Lower leg skin (tissue), 3 donors: ENCODE data around the gene SMCO4.

Source experiments
- POLR2A ChIP-seq, 2 donors: fragments of 450-650 bp; IDR thresholded peaks; one replicate each; pipeline ENCODE4 v1.6.1; 2016 to 2017; ENCODE audit warnings: antibody characterized with exemption in 2 of 2, mild to moderate bottlenecking in 1 of 2, moderate library complexity in 1 of 2
- TF ChIP-seq, protein P1 (sequence below), 3 donors: fragments of 450-650 bp; IDR thresholded peaks; one replicate each; pipeline ENCODE4 v1.5.1; 2016; ENCODE audit warnings: antibody characterized with exemption in 3 of 3, mild to moderate bottlenecking in 3 of 3, moderate library complexity in 2 of 3

DNA sequence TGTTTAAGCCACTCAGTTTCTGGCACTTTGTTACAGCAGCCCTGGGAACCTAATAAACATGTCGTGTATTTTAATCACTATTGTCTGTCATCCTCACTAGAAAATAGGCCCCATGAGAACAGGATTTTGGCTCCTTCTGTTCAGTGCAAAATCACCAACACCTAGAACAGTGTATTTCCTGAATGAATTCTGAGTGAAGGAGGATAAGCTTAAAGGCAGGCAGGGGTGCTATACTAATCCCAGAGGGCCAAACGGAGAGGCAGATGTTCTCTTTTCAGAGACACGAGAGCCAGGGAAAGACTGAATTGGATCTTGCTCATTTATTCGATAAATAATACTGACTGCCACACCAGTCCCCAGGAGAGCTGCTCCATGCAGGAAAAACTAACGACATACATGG, 10.4 kb downstream of the SMCO4 start:
- TF ChIP-seq POLR2A (IDR thresholded peaks at IDR 0.05) = no peak
- TF ChIP-seq, protein P1, sequence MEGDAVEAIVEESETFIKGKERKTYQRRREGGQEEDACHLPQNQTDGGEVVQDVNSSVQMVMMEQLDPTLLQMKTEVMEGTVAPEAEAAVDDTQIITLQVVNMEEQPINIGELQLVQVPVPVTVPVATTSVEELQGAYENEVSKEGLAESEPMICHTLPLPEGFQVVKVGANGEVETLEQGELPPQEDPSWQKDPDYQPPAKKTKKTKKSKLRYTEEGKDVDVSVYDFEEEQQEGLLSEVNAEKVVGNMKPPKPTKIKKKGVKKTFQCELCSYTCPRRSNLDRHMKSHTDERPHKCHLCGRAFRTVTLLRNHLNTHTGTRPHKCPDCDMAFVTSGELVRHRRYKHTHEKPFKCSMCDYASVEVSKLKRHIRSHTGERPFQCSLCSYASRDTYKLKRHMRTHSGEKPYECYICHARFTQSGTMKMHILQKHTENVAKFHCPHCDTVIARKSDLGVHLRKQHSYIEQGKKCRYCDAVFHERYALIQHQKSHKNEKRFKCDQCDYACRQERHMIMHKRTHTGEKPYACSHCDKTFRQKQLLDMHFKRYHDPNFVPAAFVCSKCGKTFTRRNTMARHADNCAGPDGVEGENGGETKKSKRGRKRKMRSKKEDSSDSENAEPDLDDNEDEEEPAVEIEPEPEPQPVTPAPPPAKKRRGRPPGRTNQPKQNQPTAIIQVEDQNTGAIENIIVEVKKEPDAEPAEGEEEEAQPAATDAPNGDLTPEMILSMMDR (IDR thresholded peaks at IDR 0.05) = no peak
